GM15510 (cell line): ENCODE results near the gene WDR19.

Source experiments
- POLR2A ChIP-seq: IDR thresholded peaks from 3 replicates; pipeline ENCODE4 v1.6.1; 2011; ENCODE audit warnings: borderline replicate concordance; ENCODE audit not compliant: insufficient read length; ENCODE audit errors: extremely low read depth

Gene WDR19

GRCh38 chr4:39285853-39286252 is 103.5 kb downstream of the WDR19 start:
- no peak for TF ChIP-seq POLR2A

GRCh38 chr4:39286263-39286662 is 103.9 kb downstream of the WDR19 start:
- TF ChIP-seq POLR2A, result no peak

- TF ChIP-seq POLR2A, result no peak
Observed at GRCh38 chr4:39287223-39287622, 104.9 kb downstream of the WDR19 start.

GRCh38 chr4:39291686-39292085 is 109.4 kb downstream of the WDR19 start:
- TF ChIP-seq POLR2A, result no peak

- TF ChIP-seq POLR2A, result no peak
Observed at GRCh38 chr4:39295784-39296183, 113.5 kb downstream of the WDR19 start.

GRCh38 chr4:39302901-39303300 is 120.6 kb downstream of the WDR19 start:
- TF ChIP-seq POLR2A, result no peak

- TF ChIP-seq POLR2A, result no peak
Observed at GRCh38 chr4:39303871-39304270, 121.5 kb downstream of the WDR19 start.

- no peak for TF ChIP-seq POLR2A
Observed at GRCh38 chr4:39304651-39305050, 122.3 kb downstream of the WDR19 start.

- no peak for TF ChIP-seq POLR2A
Observed at GRCh38 chr4:39305912-39306677, 123.8 kb downstream of the WDR19 start.

GRCh38 chr4:39308611-39309010 is 126.3 kb downstream of the WDR19 start:
- TF ChIP-seq POLR2A, result no peak

GRCh38 chr4:39312816-39313215 is 130.5 kb downstream of the WDR19 start:
- TF ChIP-seq POLR2A, result no peak

GRCh38 chr4:39319676-39320075 is 137.3 kb downstream of the WDR19 start:
- no peak for TF ChIP-seq POLR2A

- TF ChIP-seq POLR2A, result no peak
Observed at GRCh38 chr4:39320381-39321115, 138.2 kb downstream of the WDR19 start.

GRCh38 chr4:39323821-39324220 is 141.5 kb downstream of the WDR19 start:
- TF ChIP-seq POLR2A, result no peak

- TF ChIP-seq POLR2A, result no peak
Observed at GRCh38 chr4:39324446-39324845, 142.1 kb downstream of the WDR19 start.
